Astrocyte (in vitro differentiated cells and primary cell): Measurements from ENCODE around the gene KCNJ18.

Source experiments
- EZH2 ChIP-seq: IDR thresholded peaks from 2 replicates; pipeline ENCODE4 v1.6.1; 2012; ENCODE audit warnings: mild to moderate bottlenecking, low read length, inconsistent platforms; ENCODE audit not compliant: insufficient read depth
- TF ChIP-seq, protein P1 (sequence below): IDR thresholded peaks from 2 replicates; pipeline ENCODE4 v1.5.1; 2011; ENCODE audit warnings: low read depth, mild to moderate bottlenecking, inconsistent platforms, low read length, moderate library complexity; ENCODE audit not compliant: insufficient read depth

DNA sequence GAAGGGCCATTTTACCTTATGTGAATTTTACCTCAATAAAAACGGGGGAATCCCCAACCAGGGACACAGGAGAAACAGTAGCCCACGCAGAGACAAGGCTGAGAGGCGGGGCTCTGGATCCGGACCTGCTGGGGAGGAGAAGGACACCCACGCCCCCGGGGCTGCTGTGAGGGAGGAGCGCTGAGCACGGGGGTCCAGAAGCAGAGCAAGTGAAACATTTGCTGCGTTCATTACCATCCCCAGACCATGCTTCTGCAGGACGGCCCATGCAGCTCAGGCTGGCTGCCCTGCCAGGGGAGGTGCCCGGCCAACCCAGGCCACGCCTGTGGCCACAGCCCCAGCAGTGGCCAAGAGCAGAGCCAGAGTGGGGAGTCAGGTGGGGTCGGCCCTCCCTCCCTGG, 50.0 kb downstream of the KCNJ18 start:
- TF ChIP-seq, protein P1, sequence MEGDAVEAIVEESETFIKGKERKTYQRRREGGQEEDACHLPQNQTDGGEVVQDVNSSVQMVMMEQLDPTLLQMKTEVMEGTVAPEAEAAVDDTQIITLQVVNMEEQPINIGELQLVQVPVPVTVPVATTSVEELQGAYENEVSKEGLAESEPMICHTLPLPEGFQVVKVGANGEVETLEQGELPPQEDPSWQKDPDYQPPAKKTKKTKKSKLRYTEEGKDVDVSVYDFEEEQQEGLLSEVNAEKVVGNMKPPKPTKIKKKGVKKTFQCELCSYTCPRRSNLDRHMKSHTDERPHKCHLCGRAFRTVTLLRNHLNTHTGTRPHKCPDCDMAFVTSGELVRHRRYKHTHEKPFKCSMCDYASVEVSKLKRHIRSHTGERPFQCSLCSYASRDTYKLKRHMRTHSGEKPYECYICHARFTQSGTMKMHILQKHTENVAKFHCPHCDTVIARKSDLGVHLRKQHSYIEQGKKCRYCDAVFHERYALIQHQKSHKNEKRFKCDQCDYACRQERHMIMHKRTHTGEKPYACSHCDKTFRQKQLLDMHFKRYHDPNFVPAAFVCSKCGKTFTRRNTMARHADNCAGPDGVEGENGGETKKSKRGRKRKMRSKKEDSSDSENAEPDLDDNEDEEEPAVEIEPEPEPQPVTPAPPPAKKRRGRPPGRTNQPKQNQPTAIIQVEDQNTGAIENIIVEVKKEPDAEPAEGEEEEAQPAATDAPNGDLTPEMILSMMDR = no peak
- no peak for TF ChIP-seq EZH2
